ENCODE data around the gene SYNE3. TPM values are rescaled to one million over a fixed set of nuclear protein-coding genes. Genes with fewer than 3 reads are reported as not detected.

The SYNE3 gene
- total and polyA plus RNA-seq, 10 of the 15 experiments (the other 5 are each of a cell fraction or from before 2014, with no cell fraction given) = 1.4 to 44.1 (median 13.4) TPM

DNA sequence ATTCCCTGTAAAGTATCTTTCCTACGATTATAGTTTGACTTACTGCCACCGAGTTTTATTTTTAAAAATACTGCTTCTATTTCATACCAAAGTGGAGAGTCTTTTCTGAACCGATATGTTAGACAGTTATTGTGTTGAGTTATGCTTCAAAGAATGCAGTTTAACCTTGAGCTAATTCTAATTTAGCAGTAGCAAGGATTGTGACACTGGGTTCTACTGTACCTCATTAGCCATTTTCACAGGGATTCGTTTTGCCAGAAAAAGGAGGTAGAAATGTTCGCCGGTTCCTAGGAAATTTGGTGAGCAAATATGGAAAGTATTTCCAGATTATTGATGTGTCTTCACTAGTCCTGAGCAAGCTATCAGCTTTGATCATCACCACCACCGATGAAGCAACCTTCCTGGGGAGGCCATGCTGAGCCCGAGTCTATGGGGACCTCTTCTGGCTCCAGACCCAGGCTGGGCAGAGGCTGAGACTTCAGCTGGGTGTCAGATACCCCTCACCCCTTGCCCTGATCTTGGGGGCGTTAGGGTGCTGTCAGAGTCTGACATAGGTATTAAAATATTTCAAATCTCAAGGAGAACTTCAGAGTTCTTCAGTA lies 32.0 kb upstream of the SYNE3 start:
- Histone ChIP-seq H3K27me3 (replicated peaks in 1 of 2; ENCODE audit: control insufficient read depth in 2 of 2, insufficient read depth in 2 of 2, low read length in 1 of 2) (no peaks in the 10 kb centered on the region), H3K4me1 (ENCODE audit: control insufficient read depth, insufficient read depth, low read length) (no peaks in the 10 kb centered on the region), H4K20me1 (ENCODE audit: control insufficient read depth, insufficient read depth) (no peaks in the 10 kb centered on the region), H3K9ac (ENCODE audit: control insufficient read depth, insufficient read depth, low read length) (no peak overlapping the region), H2AFZ (ENCODE audit: control insufficient read depth, low read depth, low read length) (no peak overlapping the region), H3K27ac (ENCODE audit: control insufficient read depth, insufficient read depth) (no peak overlapping the region), H3K79me2 (ENCODE audit: control insufficient read depth, insufficient read depth, low read length) (no peaks in the 10 kb centered on the region), H3K36me3 (ENCODE audit: control insufficient read depth in 2 of 2, insufficient read depth in 2 of 2, low read length in 1 of 2) (peaks cover 0 to 4% of the 10 kb centered on the region in 2 experiments; a peak in 3 of 4 replicates), H3K9me3 (replicated peaks; ENCODE audit: control insufficient read depth, insufficient read depth, low read length) (no peaks in the 10 kb centered on the region), H3K4me3 (no peak overlapping the region), H3K4me2 (ENCODE audit: control insufficient read depth, insufficient read depth) (no peak overlapping the region)
- ChIA-PET POLR2A (no interaction called here), RAD21 (ENCODE audit: unreplicated experiment) (interaction anchor here (1.5 kb wide), 1 partner anchor 9 kb away, joined by 3 read pairs; no protein-coding TSS in a partner anchor), SMC1A (ENCODE audit: uncharacterized antibody, unreplicated experiment) (interaction anchor here (0.7 to 2.9 kb wide), 2 partner anchors 12 to 106 kb away, joined by 3 to 12 read pairs; no protein-coding TSS in a partner anchor), CTCF (interaction anchor here (0.7 to 1.1 kb wide), 4 partner anchors 10 to 225 kb away, joined by 3 read pairs; no protein-coding TSS in a partner anchor)
- ATAC-seq = no peak
- DNase-seq (ENCODE audit: low read depth, low spot score) = no peak
- in situ Hi-C loops (cut with MboI) (no loop called here), intact Hi-C loops (cut with micrococcal nuclease; ENCODE audit: unreplicated experiment) (no loop called here)
- 93% methylated on average over 9 of the region's 9 CpGs for WGBS (ENCODE audit: insufficient coverage, insufficient replicate concordance, low lambda C conversion rate, missing lambda C conversion rate)
- FAIRE-seq = no peak
- TF ChIP-seq NBN (IDR thresholded peaks at IDR 0.05) = no peak
- BruUV-seq (replicated peaks) = no TSS peak

DNA sequence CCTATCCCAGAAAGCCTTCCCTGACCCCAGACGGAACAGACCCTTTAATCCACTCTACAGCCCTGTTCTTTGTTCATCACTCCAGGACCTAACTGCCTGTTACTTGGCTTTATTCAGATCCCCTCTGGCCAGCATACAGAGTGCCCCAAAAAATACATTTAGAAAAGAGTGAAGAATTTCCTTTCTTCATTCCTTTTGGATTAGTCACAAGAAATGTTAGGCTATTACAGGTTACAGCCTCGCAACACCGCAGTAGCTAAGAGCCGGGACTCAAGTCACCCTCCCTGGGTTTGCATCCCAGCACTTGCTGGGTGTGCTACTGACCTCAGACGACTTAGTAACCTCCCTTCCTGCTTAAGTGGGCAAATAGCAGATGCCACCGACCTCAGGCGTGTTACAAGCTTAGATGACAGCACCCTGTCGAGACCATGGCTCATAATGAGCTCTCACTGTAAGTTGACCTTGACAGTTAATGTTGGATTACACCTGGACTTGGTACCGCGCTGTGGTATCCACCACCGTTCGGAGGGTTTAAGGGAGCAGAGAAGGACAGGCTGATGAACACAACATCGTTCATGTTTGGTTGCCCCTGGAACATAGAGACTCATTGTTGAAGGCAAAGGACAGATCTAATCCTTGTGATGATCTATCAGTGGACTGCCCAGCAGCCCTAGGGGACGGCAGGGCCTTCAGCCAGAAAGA lies 31.3 kb upstream of the SYNE3 start:
- peaks cover 0 to 4% of the 10 kb centered on the region in 2 experiments; a peak in 3 of 4 replicates for H3K36me3 ChIP-seq (ENCODE audit: control insufficient read depth in 2 of 2, insufficient read depth in 2 of 2, low read length in 1 of 2)
- POLR2A ChIA-PET = no interaction called here
- H3K4me1 ChIP-seq (ENCODE audit: control insufficient read depth, insufficient read depth, low read length) = no peaks in the 10 kb centered on the region
- in situ Hi-C loops (cut with MboI) (no loop called here), intact Hi-C loops (cut with micrococcal nuclease; ENCODE audit: unreplicated experiment) (no loop called here)
- no TSS peak for BruUV-seq (replicated peaks)
- H3K9me3 ChIP-seq (replicated peaks; ENCODE audit: control insufficient read depth, insufficient read depth, low read length) = no peaks in the 10 kb centered on the region
- no peak for DNase-seq (ENCODE audit: low read depth, low spot score)
- RAD21 ChIA-PET (ENCODE audit: unreplicated experiment) = interaction anchor here (0.6 to 1.5 kb wide), 3 partner anchors 9 to 22 kb away, joined by 3 to 4 read pairs (median 3); no protein-coding TSS in a partner anchor
- CTCF ChIA-PET = interaction anchor here (0.8 to 1.4 kb wide), 5 partner anchors 11 to 226 kb away, joined by 3 to 6 read pairs (median 3); no protein-coding TSS in a partner anchor
- SMC1A ChIA-PET (ENCODE audit: uncharacterized antibody, unreplicated experiment) = interaction anchor here (0.7 to 2.9 kb wide), 3 partner anchors 11 to 226 kb away, joined by 3 to 12 read pairs (median 3); no protein-coding TSS in a partner anchor
- no peaks in the 10 kb centered on the region for H4K20me1 ChIP-seq (ENCODE audit: control insufficient read depth, insufficient read depth)
- H3K27me3 ChIP-seq (replicated peaks in 1 of 2; ENCODE audit: control insufficient read depth in 2 of 2, insufficient read depth in 2 of 2, low read length in 1 of 2) = no peaks in the 10 kb centered on the region
- no peak overlapping the region for H3K9ac ChIP-seq (ENCODE audit: control insufficient read depth, insufficient read depth, low read length)
- no peak overlapping the region for H3K4me3 ChIP-seq
- H2AFZ ChIP-seq (ENCODE audit: control insufficient read depth, low read depth, low read length) = no peak overlapping the region
- H3K27ac ChIP-seq (ENCODE audit: control insufficient read depth, insufficient read depth) = no peak overlapping the region
- ATAC-seq = no peak
- H3K4me2 ChIP-seq (ENCODE audit: control insufficient read depth, insufficient read depth) = no peak overlapping the region
- H3K79me2 ChIP-seq (ENCODE audit: control insufficient read depth, insufficient read depth, low read length) = peaks cover 2% of the 10 kb centered on the region; the same call in 1 of the 2 replicates
- whole genome bisulfite sequencing (ENCODE audit: insufficient coverage, insufficient replicate concordance, low lambda C conversion rate, missing lambda C conversion rate) = 87% methylated on average over 14 of the region's 14 CpGs
- FAIRE-seq = no peak
- TF ChIP-seq, protein P1, sequence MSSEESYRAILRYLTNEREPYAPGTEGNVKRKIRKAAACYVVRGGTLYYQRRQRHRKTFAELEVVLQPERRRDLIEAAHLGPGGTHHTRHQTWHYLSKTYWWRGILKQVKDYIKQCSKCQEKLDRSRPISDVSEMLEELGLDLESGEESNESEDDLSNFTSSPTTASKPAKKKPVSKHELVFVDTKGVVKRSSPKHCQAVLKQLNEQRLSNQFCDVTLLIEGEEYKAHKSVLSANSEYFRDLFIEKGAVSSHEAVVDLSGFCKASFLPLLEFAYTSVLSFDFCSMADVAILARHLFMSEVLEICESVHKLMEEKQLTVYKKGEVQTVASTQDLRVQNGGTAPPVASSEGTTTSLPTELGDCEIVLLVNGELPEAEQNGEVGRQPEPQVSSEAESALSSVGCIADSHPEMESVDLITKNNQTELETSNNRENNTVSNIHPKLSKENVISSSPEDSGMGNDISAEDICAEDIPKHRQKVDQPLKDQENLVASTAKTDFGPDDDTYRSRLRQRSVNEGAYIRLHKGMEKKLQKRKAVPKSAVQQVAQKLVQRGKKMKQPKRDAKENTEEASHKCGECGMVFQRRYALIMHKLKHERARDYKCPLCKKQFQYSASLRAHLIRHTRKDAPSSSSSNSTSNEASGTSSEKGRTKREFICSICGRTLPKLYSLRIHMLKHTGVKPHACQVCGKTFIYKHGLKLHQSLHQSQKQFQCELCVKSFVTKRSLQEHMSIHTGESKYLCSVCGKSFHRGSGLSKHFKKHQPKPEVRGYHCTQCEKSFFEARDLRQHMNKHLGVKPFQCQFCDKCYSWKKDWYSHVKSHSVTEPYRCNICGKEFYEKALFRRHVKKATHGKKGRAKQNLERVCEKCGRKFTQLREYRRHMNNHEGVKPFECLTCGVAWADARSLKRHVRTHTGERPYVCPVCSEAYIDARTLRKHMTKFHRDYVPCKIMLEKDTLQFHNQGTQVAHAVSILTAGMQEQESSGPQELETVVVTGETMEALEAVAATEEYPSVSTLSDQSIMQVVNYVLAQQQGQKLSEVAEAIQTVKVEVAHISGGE (CRISPR knock-in tag; IDR thresholded peaks at IDR 0.05) = no peak
- TF ChIP-seq SIX5 (IDR thresholded peaks at IDR 0.05; ENCODE audit: low read depth, low read length, severe bottlenecking) (no peak), POU2F2 (IDR thresholded peaks at IDR 0.05; ENCODE audit: borderline replicate concordance, low read depth, low read length) (no peak), ESRRA (IDR thresholded peaks at IDR 0.05; ENCODE audit: low read length) (no peak), SMARCA5 (IDR thresholded peaks at IDR 0.05) (no peak), MXI1 (IDR thresholded peaks at IDR 0.05; ENCODE audit: low read depth, low read length) (no peak)
- TF ChIP-seq, protein P2, sequence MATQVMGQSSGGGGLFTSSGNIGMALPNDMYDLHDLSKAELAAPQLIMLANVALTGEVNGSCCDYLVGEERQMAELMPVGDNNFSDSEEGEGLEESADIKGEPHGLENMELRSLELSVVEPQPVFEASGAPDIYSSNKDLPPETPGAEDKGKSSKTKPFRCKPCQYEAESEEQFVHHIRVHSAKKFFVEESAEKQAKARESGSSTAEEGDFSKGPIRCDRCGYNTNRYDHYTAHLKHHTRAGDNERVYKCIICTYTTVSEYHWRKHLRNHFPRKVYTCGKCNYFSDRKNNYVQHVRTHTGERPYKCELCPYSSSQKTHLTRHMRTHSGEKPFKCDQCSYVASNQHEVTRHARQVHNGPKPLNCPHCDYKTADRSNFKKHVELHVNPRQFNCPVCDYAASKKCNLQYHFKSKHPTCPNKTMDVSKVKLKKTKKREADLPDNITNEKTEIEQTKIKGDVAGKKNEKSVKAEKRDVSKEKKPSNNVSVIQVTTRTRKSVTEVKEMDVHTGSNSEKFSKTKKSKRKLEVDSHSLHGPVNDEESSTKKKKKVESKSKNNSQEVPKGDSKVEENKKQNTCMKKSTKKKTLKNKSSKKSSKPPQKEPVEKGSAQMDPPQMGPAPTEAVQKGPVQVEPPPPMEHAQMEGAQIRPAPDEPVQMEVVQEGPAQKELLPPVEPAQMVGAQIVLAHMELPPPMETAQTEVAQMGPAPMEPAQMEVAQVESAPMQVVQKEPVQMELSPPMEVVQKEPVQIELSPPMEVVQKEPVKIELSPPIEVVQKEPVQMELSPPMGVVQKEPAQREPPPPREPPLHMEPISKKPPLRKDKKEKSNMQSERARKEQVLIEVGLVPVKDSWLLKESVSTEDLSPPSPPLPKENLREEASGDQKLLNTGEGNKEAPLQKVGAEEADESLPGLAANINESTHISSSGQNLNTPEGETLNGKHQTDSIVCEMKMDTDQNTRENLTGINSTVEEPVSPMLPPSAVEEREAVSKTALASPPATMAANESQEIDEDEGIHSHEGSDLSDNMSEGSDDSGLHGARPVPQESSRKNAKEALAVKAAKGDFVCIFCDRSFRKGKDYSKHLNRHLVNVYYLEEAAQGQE (IDR thresholded peaks at IDR 0.05; ENCODE audit: low read depth, low read length) = no peak

Data from GM12878 (cell line).